Activated CD8-positive, alpha-beta memory T cell treated with anti-CD3 and anti-CD28 coated beads for 4 hours (primary cell): ENCODE results near the gene ZFYVE1.

Experiments used
- DNase-seq, 2 donors: peaks; one replicate each; pipeline ENCODE4 v3.0.0-alpha.2; 2020; ENCODE audit warnings: low read depth in 2 of 2

ZFYVE1 gene

GRCh38 chr14:72921396-72921795 lies 105.5 kb downstream of the ZFYVE1 start:
- DNase-seq = no peak

DNA sequence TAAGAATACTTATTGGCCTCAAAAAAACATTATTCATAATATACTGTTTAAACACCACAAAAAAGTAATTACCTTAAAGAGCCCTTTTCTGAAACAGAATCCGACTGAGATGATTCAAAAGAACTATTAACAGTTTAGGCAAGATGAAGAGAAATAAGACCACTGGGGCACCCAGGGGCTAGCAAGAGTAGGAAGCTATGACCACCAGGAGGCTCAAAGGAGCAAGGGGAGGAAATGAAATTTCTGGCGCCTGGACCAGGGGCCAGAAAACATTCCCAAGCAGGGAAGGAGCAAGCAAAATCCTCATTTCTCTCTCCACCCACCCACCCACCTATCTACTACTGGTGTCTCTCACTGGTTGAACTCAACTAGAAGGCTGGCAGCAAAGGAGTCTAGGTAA lies 106.9 kb downstream of the ZFYVE1 start:
- no peak for DNase-seq
